ENCODE data around the gene VSIG10L. TPM values are rescaled to one million over a fixed set of nuclear protein-coding genes. Genes with fewer than 3 reads are reported as not detected.

VSIG10L gene
- polyA plus RNA-seq, 1 experiment, result 1.5 TPM

DNA sequence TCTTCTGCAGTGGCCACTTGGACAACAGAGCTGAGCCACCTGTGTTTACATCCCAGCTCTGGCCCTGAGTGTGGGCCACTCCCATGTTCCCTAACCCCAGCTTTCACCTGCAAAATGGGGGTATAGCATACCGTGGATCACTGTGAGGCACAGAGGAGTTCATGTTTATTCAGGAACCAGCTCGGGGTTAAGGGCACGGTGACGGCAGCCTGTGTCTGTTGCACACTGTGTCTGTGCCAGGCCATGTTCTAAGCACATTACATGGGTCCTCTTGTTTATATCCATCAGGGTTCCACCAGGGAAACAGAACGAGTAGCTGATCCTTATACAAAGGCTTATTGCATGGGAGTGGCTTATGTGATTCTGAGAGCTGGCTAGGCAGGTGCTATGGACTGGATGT lies 44.5 kb downstream of the VSIG10L start:
- no peaks in the 10 kb centered on the region for H3K36me3 ChIP-seq (ENCODE audit: control insufficient read depth, insufficient read depth, low read length)
- CTCF ChIA-PET, result interaction anchor here (0.9 kb wide), 1 partner anchor 121 kb away, joined by 3 read pairs; no protein-coding TSS in a partner anchor
- no peaks in the 10 kb centered on the region for H3K27me3 ChIP-seq (ENCODE audit: control insufficient read depth, insufficient read depth, low read length)
- H3K4me3 ChIP-seq (ENCODE audit: low read depth, low read length), result no peak overlapping the region
- no peak for DNase-seq (ENCODE audit: low read depth)
- POLR2A ChIA-PET, result no interaction called here
- TF ChIP-seq, protein P1, sequence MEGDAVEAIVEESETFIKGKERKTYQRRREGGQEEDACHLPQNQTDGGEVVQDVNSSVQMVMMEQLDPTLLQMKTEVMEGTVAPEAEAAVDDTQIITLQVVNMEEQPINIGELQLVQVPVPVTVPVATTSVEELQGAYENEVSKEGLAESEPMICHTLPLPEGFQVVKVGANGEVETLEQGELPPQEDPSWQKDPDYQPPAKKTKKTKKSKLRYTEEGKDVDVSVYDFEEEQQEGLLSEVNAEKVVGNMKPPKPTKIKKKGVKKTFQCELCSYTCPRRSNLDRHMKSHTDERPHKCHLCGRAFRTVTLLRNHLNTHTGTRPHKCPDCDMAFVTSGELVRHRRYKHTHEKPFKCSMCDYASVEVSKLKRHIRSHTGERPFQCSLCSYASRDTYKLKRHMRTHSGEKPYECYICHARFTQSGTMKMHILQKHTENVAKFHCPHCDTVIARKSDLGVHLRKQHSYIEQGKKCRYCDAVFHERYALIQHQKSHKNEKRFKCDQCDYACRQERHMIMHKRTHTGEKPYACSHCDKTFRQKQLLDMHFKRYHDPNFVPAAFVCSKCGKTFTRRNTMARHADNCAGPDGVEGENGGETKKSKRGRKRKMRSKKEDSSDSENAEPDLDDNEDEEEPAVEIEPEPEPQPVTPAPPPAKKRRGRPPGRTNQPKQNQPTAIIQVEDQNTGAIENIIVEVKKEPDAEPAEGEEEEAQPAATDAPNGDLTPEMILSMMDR (IDR thresholded peaks at IDR 0.05; ENCODE audit: insufficient read depth, low read depth, low read length), result no peak

DNA sequence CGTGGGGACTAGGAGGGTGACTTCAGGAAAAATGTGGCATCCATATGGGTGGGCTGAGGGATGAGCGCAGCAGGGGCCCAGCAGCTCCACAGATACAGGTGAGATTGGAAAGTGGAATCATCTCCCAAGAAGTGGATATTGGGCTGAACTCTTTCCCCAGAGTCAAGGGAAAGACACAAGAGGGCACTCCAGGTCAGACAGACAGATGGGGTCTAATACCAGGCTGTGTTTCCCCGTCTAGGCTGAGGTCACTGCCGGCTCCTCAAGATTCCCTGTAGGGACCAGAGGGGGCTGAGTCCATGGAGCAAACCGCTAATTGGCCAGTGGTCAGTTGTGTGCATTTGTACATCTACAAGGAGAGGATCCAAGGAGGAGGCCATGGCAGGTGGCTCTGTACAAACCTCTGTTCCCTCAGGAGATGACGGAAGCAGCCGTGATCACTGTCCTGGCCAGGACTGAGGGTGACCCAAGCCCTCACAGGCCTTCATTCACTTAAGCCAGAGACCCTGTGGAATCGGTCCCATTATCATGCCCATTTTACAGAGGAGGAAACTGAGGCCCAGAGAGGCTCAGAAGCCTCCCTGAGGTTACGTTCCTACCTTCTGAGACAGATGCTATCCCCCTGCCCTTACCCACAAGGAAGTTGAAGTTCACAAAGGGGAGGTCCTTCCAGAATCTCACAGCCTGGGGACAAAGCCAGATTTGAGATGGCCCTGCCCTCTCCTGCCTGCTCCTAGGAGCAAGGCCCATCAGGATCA lies 45.4 kb downstream of the VSIG10L start:
- ChIA-PET POLR2A (no interaction called here), CTCF (no interaction called here)
- Histone ChIP-seq H3K4me3 (ENCODE audit: low read depth, low read length) (no peak overlapping the region), H3K36me3 (ENCODE audit: control insufficient read depth, insufficient read depth, low read length) (no peaks in the 10 kb centered on the region), H3K27me3 (ENCODE audit: control insufficient read depth, insufficient read depth, low read length) (no peaks in the 10 kb centered on the region)
- DNase-seq (ENCODE audit: low read depth), result no peak
- TF ChIP-seq, protein P1 (IDR thresholded peaks at IDR 0.05; ENCODE audit: insufficient read depth, low read depth, low read length), result no peak

DNA sequence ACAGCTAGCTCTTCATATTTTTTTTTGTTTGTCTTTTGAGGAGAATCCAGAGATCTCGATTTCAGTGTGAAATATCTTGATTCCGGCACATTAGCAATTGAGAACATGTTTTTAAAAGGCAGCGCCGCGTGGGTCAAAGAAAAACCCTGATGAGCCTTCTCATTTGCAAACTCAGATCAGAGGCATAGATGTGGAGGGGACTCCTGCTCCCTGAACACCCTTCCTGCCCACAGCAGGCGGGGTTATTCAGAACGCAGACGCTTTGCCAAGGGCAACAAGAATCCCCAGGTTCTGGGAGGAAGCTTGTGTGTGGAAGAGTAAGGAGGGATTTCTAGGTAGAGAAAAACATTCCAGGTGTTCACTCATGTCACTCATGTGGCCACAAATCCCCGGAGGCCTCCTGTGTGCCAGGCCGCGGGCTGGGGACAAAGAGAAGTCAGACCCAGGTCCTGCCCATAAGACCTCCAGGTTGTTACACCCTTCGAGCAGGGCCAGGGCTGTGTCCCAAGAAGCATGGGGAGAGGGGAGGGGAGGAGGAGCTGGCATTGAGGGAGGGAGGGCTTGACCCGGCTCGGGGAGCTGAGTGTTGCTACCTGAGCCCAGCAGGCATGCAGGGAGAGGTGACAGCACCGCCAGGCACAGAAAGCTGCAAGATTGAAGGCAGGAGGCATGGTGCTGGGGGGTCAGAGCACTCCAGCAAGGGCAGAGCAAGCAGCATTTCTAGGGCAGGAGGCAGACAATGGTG lies 46.4 kb downstream of the VSIG10L start:
- H3K4me3 ChIP-seq (ENCODE audit: low read depth, low read length), result no peak overlapping the region
- no peak for DNase-seq (ENCODE audit: low read depth)
- H3K27me3 ChIP-seq (ENCODE audit: control insufficient read depth, insufficient read depth, low read length), result no peaks in the 10 kb centered on the region
- ChIA-PET CTCF (no interaction called here), POLR2A (no interaction called here)
- no peaks in the 10 kb centered on the region for H3K36me3 ChIP-seq (ENCODE audit: control insufficient read depth, insufficient read depth, low read length)
- TF ChIP-seq, protein P1 (IDR thresholded peaks at IDR 0.05; ENCODE audit: insufficient read depth, low read depth, low read length), result no peak

DNA sequence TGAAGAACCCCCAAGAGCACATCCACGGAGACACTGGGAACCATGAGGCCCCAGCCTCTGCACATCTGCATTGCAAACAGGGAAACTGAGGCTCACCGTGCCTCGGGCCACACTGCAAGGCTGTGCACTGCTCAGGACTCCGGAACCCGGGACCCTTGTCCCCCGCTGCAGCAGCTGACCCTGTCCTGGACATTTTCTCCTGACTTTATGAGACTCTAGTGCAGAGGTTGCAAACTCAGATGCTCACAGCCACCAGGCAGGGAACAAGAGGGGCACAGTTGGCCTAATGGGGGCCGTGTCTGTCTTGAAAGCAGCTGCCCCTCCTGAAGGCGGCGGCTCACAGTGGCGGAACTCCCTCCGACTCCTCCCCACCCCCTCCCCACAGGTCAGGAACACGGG lies 47.0 kb downstream of the VSIG10L start:
- H3K27me3 ChIP-seq (ENCODE audit: control insufficient read depth, insufficient read depth, low read length), result no peaks in the 10 kb centered on the region
- TF ChIP-seq, protein P1 (IDR thresholded peaks at IDR 0.05; ENCODE audit: insufficient read depth, low read depth, low read length), result no peak
- ChIA-PET POLR2A (no interaction called here), CTCF (no interaction called here)
- no peaks in the 10 kb centered on the region for H3K36me3 ChIP-seq (ENCODE audit: control insufficient read depth, insufficient read depth, low read length)
- no peak for DNase-seq (ENCODE audit: low read depth)
- H3K4me3 ChIP-seq (ENCODE audit: low read depth, low read length), result no peak overlapping the region

DNA sequence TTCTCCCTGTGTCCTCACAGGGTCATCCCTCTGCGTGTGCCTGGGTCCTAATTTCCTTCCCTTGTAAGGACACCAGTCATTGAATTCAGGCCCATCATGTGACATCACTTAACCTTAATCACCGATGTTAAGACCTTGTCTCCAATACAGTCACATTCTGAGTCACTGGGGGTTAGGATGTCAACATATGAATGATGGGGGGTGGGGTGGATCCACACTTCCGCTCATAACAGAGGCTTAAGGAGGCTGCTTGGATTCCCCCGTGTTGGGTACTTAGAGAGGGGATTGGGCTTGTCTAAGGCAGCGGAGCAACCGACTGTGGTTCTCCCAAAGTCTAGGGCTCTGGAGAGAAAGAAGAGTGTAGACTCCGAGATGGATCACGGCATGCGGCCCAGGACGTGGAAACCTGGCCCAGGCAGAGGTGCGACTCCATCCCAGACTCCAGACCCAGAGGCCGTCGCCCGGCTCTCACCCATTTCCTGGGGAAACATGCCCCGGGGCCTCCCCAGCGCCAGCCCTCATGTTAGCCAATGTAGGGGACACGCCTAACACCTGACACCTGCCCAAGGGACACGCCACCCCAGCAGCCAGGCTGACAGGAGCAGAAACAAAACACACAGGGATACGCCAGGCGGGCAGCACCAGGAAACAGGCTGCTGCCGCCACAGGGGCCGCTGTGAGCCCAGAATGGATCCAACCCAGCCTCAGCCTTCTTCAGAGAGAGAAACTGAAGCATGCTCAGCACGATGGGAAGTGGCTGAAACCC lies 47.5 kb downstream of the VSIG10L start:
- ChIA-PET CTCF (interaction anchor here (0.6 kb wide), 1 partner anchor 8 kb away, joined by 3 read pairs; no protein-coding TSS in a partner anchor), POLR2A (no interaction called here)
- Histone ChIP-seq H3K36me3 (ENCODE audit: control insufficient read depth, insufficient read depth, low read length) (no peaks in the 10 kb centered on the region), H3K27me3 (ENCODE audit: control insufficient read depth, insufficient read depth, low read length) (no peaks in the 10 kb centered on the region), H3K4me3 (ENCODE audit: low read depth, low read length) (no peak overlapping the region)
- TF ChIP-seq, protein P1 (IDR thresholded peaks at IDR 0.05; ENCODE audit: insufficient read depth, low read depth, low read length), result no peak
- no peak for DNase-seq (ENCODE audit: low read depth)
